GM06990 (cell line): ENCODE measurements around the gene GBP4.

Source experiments
- DNase-seq: peaks from one replicate; pipeline ENCODE4 v3.0.0-alpha.2; 2011; ENCODE audit not compliant: insufficient read length; ENCODE audit errors: extremely low read depth
- H3K27me3 ChIP-seq: replicated peaks from 2 replicates; pipeline ENCODE4 v1.6.0; 2011; ENCODE audit warnings: low read length; ENCODE audit not compliant: control insufficient read depth, insufficient read depth
- H3K36me3 ChIP-seq: 2 replicates; pipeline ENCODE4 v1.5.1; 2011; ENCODE audit warnings: low read length; ENCODE audit not compliant: control insufficient read depth, insufficient read depth
- H3K4me3 ChIP-seq: replicated peaks from 2 replicates; pipeline ENCODE4 v1.5.1; 2011; ENCODE audit warnings: low read depth, mild to moderate bottlenecking, control low read depth, low read length
- TF ChIP-seq, protein P1 (sequence below): IDR thresholded peaks from 2 replicates; pipeline ENCODE4 v1.5.1; 2011; ENCODE audit warnings: low read length, control low read depth, mild to moderate bottlenecking, inconsistent platforms; ENCODE audit not compliant: insufficient read depth, poor library complexity, severe bottlenecking

GBP4 gene

DNA sequence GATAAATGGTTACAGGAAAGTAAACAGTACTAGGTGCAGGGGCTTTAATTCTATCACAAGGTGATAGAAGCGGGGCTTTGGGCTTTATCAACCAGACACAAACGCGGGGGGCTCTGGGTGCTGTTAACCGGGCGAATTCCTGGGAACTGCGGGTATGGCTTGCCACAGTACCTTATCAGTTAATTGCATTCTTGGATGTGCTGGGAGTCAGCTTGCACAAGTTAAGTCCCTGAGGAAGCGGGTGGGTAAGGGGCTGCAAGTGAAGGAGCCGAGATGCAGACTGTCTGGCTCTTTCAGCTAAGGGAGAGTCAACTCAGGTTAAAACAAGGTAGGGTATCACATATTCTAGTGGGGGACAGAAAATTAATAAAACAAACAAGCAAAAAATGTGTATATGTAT lies 661 bp downstream of the GBP4 start:
- peak overlapping the region; percentile 53 for H3K4me3 ChIP-seq
- no peak for DNase-seq
- TF ChIP-seq, protein P1, sequence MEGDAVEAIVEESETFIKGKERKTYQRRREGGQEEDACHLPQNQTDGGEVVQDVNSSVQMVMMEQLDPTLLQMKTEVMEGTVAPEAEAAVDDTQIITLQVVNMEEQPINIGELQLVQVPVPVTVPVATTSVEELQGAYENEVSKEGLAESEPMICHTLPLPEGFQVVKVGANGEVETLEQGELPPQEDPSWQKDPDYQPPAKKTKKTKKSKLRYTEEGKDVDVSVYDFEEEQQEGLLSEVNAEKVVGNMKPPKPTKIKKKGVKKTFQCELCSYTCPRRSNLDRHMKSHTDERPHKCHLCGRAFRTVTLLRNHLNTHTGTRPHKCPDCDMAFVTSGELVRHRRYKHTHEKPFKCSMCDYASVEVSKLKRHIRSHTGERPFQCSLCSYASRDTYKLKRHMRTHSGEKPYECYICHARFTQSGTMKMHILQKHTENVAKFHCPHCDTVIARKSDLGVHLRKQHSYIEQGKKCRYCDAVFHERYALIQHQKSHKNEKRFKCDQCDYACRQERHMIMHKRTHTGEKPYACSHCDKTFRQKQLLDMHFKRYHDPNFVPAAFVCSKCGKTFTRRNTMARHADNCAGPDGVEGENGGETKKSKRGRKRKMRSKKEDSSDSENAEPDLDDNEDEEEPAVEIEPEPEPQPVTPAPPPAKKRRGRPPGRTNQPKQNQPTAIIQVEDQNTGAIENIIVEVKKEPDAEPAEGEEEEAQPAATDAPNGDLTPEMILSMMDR = no peak
- no peaks in the 10 kb centered on the region for H3K27me3 ChIP-seq
- H3K36me3 ChIP-seq = no peaks in the 10 kb centered on the region

DNA sequence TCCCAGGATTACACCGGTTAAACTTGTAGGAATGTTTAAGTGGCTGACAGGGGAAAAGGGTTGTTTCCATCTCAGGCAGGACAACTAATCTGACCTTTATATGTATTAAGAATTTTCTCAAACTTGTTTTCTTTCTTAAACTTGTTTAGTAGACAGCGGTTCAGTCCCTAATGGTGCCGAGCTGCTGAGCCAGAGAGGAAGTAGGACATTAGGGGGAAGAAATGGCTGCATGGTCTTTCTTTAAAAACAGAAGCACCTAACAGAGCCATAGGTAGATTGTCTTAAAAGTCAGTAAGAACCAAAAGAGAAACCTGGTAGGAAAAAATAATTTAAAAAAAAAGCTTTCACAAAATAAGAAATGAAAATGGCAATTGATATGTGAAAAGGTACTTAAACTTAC lies 3.3 kb downstream of the GBP4 start:
- no peaks in the 10 kb centered on the region for H3K36me3 ChIP-seq
- H3K27me3 ChIP-seq = no peaks in the 10 kb centered on the region
- TF ChIP-seq, protein P1 = no peak

DNA sequence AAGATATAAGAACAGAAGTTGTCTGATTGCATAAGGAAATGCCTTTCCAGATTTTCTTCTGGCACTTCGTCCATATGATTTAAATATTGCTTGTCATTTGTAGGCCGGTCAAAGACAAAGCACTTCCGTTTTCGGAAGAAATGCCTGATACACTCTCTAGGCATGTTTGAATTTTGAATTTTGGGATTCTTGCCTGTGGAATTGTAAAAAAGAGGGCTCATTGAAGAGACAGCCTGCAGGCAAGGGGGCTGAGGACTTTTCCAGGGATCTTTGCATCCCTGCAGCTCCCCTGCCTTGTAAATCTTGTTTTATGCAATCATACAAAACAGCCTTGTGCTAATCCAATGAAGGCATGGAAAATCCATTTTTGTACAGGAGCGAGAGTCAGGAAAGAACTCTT lies 7.4 kb downstream of the GBP4 start:
- DNase-seq = no peak
- no peaks in the 10 kb centered on the region for H3K36me3 ChIP-seq
- H3K4me3 ChIP-seq = no peak overlapping the region
- TF ChIP-seq, protein P1 = no peak
- H3K27me3 ChIP-seq = no peaks in the 10 kb centered on the region

More for the DNA sequence above, 3.3 kb downstream of the GBP4 start:
- DNase-seq = no peak
- no peak overlapping the region for H3K4me3 ChIP-seq

DNA sequence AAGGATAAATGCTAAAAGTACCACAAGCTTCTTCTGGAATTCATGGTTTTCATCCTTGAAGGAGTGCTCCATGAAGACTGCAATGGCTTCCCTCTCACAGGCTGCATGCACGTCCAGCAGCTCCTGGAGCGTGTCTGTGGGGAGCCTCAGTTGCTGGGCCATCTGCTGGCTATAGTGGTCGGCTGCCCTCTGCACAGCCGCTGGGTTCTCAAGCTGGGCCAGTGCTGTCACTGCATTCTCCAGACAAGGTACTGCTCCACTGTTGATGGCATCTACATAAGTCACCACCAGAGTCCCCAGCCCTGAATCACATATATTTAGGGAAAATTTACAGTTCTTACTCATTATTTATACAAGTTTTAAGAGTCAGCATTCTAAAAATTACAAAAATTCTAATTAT lies 8.7 kb downstream of the GBP4 start:
- H3K36me3 ChIP-seq = no peaks in the 10 kb centered on the region
- no peak for DNase-seq

DNA sequence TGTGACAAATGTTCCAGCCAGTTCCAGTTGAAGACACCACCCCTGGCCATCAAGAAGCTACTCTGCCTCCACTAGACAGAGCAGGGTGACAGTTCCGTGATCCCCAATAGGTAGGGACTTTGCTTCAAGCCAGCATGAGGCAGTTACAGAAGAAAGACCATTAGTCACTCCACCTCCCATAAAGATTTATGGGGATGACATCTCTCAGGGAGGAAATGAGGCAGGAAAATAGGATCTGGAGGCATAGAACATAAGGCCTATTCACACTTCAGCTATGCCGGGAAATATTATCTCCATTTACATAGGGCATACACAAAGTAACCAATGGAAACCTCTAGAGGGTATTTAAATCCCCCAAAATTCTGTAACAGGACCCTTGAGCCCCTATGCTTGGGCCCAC lies 19.4 kb downstream of the GBP4 start:
- Histone ChIP-seq H3K36me3 (no peaks in the 10 kb centered on the region), H3K4me3 (no peak overlapping the region), H3K27me3 (no peaks in the 10 kb centered on the region)
- TF ChIP-seq, protein P1 = no peak
- DNase-seq = no peak

More for the DNA sequence above, 8.7 kb downstream of the GBP4 start:
- Histone ChIP-seq H3K4me3 (no peak overlapping the region), H3K27me3 (no peaks in the 10 kb centered on the region)
- TF ChIP-seq, protein P1 = no peak

DNA sequence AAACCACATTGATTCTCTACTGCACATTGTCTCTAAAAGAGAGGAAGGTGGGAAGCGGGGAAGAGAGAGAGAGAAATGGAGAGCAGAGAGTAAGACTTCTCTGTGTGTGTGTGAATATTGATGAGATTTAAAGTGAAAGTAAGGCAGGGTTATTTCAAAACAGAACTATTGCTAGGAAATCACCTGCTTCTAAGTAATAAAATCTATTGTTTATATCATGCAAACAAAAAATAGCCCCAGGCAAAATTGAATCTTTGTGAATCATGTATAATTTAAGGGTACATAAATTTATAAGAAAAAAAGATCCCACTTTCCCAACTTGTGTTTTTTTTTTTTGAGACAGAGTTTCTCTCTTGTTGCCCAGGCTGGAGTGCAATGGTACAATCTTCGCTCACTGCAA lies 21.8 kb downstream of the GBP4 start:
- H3K4me3 ChIP-seq = no peak overlapping the region
- TF ChIP-seq, protein P1 = no peak
- no peak for DNase-seq
- no peaks in the 10 kb centered on the region for H3K36me3 ChIP-seq
- H3K27me3 ChIP-seq = no peaks in the 10 kb centered on the region
